Testis (tissue), 2 donors: Measurements from ENCODE around the gene BCL11A.

Source experiments
- CTCF ChIP-seq, 3 experiments: fragments of 450-650 bp in 2 of 3; fragments of 200-600 bp in 1 of 3; sonication (generic) in 1 of 3; IDR thresholded peaks; one replicate each; pipeline ENCODE4 v1.5.1; 2016 to 2019; ENCODE audit warnings: antibody characterized with exemption in 3 of 3, mild to moderate bottlenecking in 2 of 3, moderate library complexity in 1 of 3
- POLR2A ChIP-seq: fragments of 450-650 bp; IDR thresholded peaks from one replicate; pipeline ENCODE4 v1.6.1; 2017; ENCODE audit warnings: antibody characterized with exemption, mild to moderate bottlenecking, moderate library complexity

GRCh38 chr2:60490848-60491247 lies 62.6 kb downstream of the BCL11A start:
- TF ChIP-seq CTCF (IDR thresholded peaks at IDR 0.05) (no peak), POLR2A (no peak)
